ENCODE measurements around the gene SLCO4A1. TPM values are rescaled to one million over a fixed set of nuclear protein-coding genes. Genes with fewer than 3 reads are reported as not detected.

The SLCO4A1 gene
- total and polyA plus RNA-seq, 2 of the 4 experiments (the other 2 are of a cell fraction): 0.72 to 1.1 TPM

- TF ChIP-seq USF2 (IDR thresholded peaks at IDR 0.05; ENCODE audit: low read depth, low read length): no peak
These were observed 24.6 kb downstream of the SLCO4A1 start (continued) for GRCh38 chr20:62666736-62667529.

Measured in IMR-90 (cell line).